ENCODE data around the gene TFPI. TPM values are rescaled to one million over a fixed set of nuclear protein-coding genes. Genes with fewer than 3 reads are reported as not detected.

TFPI gene
- total RNA-seq, 1 donor from 2014 or later: 144 TPM

GRCh38 chr2:187506416-187506815 lies 47.8 kb downstream of the TFPI start:
- no peak for DNase-seq (ENCODE audit: low spot score)

DNA sequence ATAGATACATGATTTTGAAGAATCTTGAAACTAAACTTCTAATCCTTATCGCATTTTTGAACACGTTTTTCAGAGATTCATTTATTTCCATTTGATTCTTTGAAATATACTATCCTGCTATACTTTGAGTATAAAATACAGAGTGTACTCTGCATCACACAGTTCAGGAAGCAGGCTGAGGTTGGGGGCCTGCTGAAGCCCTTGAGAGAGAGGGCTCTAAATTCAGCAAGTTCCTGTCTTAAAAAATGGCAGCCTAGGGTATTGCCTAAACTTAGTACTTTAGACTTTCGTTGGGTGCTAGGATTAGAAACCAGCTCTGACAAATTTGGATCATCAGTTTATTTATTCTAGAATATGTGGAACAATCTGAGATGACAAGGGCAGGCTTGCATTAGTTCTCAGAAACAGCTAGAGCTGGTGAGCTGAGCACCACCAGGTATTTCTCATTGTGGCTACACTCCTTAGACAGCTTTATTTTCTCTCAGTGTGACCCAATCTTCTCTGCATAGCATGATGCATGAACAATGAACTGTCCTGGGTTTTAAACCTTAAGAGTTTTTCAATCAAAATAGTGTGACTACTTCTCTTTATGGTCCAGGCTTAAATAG lies 49.1 kb downstream of the TFPI start:
- ATAC-seq: peak; percentile 58
- no peak for DNase-seq (ENCODE audit: low spot score)

More at GRCh38 chr2:187506416-187506815, 47.8 kb downstream of the TFPI start:
- ATAC-seq: no peak

- no peak for ATAC-seq
- no peak for DNase-seq (ENCODE audit: low spot score)
Measured at GRCh38 chr2:187504312-187504921, 49.8 kb downstream of the TFPI start.

GRCh38 chr2:187503700-187504099 lies 50.5 kb downstream of the TFPI start:
- ATAC-seq: no peak
- no peak for DNase-seq (ENCODE audit: low spot score)

- peak; percentile 30 for ATAC-seq
Measured at GRCh38 chr2:187502467-187502866, 51.8 kb downstream of the TFPI start.

DNA sequence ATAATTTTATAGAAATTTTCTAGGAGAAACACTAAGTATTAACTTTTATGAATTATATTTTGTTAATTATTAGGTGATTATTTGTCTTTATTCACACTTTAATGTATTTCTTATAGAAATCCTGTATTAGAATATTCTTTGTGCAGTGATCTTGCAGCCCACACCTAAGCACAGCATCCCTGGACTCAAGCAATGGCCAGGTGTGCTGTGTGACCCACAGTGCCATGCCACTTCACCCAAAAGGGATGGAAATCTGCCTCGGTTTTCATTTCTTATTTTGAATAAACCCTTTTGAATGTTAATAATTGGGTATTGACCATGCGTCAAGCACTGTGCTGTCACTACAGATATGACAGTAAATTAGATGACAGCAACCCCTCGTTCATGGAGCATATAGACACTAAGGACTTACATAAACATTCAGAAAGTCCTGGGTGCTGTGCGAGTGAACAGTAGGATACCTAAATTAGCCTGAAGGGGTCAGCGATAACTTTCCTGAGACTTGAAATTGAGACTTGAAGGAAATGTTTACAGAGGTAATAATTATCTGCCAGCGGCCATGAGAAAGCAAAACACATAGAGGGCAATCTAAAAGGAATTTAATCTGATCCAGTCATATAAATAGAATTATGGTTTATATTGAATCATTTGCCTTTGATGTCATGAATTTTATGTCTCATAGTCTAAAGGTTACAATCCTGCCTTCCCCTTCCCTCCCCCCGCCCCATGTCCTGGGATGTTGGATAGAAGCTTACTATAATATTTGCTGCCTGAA lies 53.5 kb downstream of the TFPI start:
- no peak for DNase-seq (ENCODE audit: low spot score)
- peak; percentile 29 for ATAC-seq

More at GRCh38 chr2:187502467-187502866, 51.8 kb downstream of the TFPI start:
- no peak for DNase-seq (ENCODE audit: low spot score)

DNA sequence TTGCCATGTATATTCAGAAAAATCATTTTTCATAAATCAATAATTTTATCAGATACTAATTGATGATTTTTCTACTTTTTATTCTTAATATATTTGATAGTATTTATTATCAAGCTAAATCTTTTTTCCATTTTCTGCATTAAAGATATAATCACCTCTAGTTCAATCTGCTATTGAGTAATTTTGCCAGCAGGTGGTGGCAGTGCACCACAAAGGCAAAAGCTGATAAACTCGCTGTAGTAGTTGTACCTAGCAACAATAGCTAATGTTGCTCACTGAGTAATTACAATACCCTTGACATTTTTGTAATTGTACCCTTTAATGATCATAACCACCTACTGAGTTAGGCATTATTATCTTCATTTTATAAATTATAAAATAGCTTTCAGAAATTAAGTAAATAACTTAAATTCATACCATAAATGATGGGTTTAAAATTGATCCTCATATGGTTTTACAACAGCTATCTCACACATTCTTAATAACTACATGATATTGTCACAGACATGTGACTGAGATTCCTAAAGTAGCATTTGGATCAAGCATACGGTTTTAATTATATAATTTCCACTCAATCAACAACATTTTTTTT lies 54.2 kb downstream of the TFPI start:
- ATAC-seq (peak; percentile 92), DNase-seq (ENCODE audit: low spot score) (peak; percentile 61)

- DNase-seq (ENCODE audit: low spot score): no peak
- ATAC-seq: no peak
Measured at GRCh38 chr2:187497858-187498463, 56.3 kb downstream of the TFPI start.

DNA sequence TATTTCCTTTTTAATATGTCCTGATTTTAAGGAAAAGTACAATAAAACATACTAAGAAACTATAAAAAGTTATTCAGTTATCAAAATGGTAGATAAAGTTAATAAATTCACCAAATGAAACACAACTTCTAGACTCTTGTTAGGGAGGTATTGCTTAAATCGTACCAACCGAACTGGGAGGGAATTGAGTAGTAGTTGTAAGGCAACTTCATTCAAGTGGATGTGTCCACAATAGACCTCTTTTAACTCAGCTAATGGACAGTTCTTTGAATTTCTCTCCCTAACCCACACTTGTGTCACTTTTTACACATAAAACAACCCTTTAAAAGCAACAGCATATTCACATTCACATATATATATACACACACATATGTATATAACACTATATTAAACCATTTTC lies 57.1 kb downstream of the TFPI start:
- no peak for DNase-seq (ENCODE audit: low spot score)
- no peak for ATAC-seq

GRCh38 chr2:187495324-187495723 lies 58.9 kb downstream of the TFPI start:
- DNase-seq (ENCODE audit: low spot score) (no peak), ATAC-seq (no peak)

DNA sequence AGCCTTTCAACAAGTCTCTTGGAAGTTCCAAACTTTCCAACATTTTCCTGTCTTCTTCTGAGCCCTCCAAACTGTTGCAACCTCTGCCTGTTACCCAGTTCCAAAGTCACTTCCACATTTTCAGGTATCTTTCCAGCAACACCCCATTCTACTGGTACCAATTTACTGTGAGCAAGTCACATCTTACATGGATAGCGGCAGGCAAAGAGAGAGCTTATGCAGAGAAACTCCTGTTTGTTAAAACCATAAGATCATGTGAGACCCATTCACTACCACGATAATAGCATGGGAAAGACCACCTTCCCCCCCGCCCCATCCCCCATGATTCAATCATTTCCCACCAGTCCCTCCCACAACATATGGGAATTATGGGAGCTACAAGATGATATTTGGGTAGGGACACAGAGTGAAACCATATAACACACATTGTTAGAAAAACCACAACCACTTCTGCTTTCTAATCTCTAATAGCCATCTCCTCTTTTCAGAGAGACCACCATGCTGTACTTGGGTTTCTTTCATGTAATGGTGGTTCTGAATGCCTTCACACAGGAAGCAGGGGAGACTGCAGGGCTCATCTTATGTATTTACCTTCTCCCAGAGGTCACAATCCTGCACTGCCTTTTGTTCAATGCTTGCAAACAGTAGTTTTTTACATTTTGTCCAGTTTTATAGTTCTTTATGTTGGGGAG lies 60.2 kb downstream of the TFPI start:
- ATAC-seq (no peak), DNase-seq (ENCODE audit: low spot score) (no peak)

- DNase-seq (ENCODE audit: low spot score) (no peak), ATAC-seq (no peak)
Measured at GRCh38 chr2:187493180-187493579, 61.1 kb downstream of the TFPI start.

DNA sequence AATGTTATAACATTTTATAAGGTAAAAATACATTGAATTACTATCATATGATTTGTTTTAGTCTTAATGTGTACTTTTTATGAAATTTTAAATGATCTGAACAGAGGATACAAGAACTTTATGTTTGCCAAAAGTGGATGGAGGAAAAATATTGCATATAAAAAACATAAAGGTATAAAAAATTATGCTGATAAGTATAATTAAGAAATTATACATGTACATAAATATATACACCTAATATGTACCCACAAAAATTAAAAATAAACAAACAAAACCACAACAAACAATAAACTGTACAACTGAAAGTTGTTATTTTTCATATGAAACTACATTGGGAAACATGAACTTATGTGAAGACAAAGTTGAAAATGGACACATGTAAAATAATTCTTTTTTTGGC lies 68.0 kb downstream of the TFPI start:
- ATAC-seq: no peak
- DNase-seq (ENCODE audit: low spot score): no peak

DNA sequence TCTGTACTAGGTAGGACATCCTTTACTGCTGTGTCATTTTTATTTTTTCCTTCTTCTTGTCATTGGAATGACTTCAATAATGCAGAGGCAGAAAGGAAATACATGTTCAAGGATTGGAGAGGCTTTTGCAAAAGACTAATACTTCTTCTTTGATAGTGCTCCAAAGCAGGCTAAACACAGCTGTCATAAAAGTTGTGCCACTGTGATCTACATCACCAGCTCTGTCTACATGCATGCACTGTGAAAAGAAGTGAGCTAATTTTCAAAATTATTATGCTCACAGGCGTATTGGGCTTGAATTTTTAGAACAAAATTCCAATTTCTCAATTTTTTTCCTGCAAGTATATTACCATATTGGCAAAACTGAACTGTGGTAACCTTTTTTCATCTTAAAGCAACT lies 68.7 kb downstream of the TFPI start:
- DNase-seq (ENCODE audit: low spot score) (no peak), ATAC-seq (peak; percentile 29)

GRCh38 chr2:187483537-187483936 lies 70.7 kb downstream of the TFPI start:
- ATAC-seq (peak; percentile 70), DNase-seq (ENCODE audit: low spot score) (no peak)

DNA sequence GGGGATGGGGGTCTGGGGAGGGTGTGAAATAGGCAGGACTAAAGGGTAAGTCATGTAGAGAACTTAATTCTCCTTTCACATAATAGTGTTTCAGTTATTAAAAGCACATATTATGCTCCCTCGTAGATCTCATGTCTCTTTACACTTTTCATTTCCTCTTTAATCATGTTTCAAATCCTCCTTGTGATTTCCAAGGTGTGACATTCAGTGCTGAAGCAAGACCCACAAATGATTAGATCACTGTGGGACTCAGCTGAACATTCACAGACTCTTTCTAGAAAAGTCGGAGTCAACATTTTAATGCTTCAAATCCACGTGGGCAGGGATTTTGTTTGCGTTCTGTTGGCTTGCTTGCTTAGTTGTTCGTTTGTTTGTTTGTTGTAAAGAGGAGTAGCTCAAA lies 71.4 kb downstream of the TFPI start:
- ATAC-seq (peak; percentile 54), DNase-seq (ENCODE audit: low spot score) (no peak)

GRCh38 chr2:187481543-187481942 lies 72.7 kb downstream of the TFPI start:
- ATAC-seq: no peak

GRCh38 chr2:187478719-187479118 lies 75.5 kb downstream of the TFPI start:
- DNase-seq (ENCODE audit: low spot score) (no peak), ATAC-seq (no peak)

More at GRCh38 chr2:187481543-187481942, 72.7 kb downstream of the TFPI start:
- no peak for DNase-seq (ENCODE audit: low spot score)

- DNase-seq (ENCODE audit: low spot score) (no peak), ATAC-seq (no peak)
Measured at GRCh38 chr2:187477051-187477450, 77.2 kb downstream of the TFPI start.

GRCh38 chr2:187475499-187476248 lies 78.6 kb downstream of the TFPI start:
- DNase-seq (ENCODE audit: low spot score) (no peak), ATAC-seq (peak; percentile 36)

Data from left lobe of liver (tissue), 2 donors.